Psoas muscle (tissue), 8 donors: ENCODE results near the gene MPPE1. TPM values are rescaled to one million over a fixed set of nuclear protein-coding genes. Genes with fewer than 3 reads are reported as not detected.

Experiments used
- ATAC-seq, 4 donors: fragments of 200-7000 bp; cut with Tn5 transposase; one replicate each; pipeline ENCODE4 v1.9.1; 2020; ENCODE audit warnings: moderate library complexity in 3 of 4, mild to moderate bottlenecking in 2 of 4
- DNase-seq, 2 donors: peaks; one replicate each; pipeline ENCODE4 v3.0.0-alpha.2; 2020
- H3K27ac ChIP-seq: fragments of 200-600 bp; one replicate; pipeline ENCODE4 v1.8.0; 2022
- H3K27me3 ChIP-seq, 3 donors: fragments of 200-600 bp in 1 of 3; one replicate each; pipeline versions ENCODE4 v1.6.1 to v1.8.0; 2013 to 2022; ENCODE audit warnings: low read length in 2 of 3, mild to moderate bottlenecking in 2 of 3, moderate library complexity in 1 of 3; ENCODE audit not compliant: insufficient read depth in 3 of 3
- H3K36me3 ChIP-seq, 2 donors: fragments of 200-600 bp in 1 of 2; one replicate each; pipeline versions ENCODE4 v1.6.1 to v1.8.0; 2013 to 2022; ENCODE audit warnings: low read depth in 1 of 2, mild to moderate bottlenecking in 1 of 2, moderate library complexity in 1 of 2; ENCODE audit not compliant: insufficient read depth in 1 of 2
- H3K4me1 ChIP-seq: fragments of 200-600 bp; one replicate; pipeline ENCODE4 v1.8.0; 2022
- H3K4me3 ChIP-seq: fragments of 200-600 bp; one replicate; pipeline ENCODE4 v1.8.0; 2022; ENCODE audit warnings: mild to moderate bottlenecking
- H3K9me3 ChIP-seq: fragments of 200-600 bp; one replicate; pipeline ENCODE4 v1.8.0; 2022
- CTCF ChIP-seq: fragments of 200-600 bp; IDR thresholded peaks from one replicate; pipeline ENCODE4 v1.8.0; 2022; ENCODE audit warnings: antibody characterized with exemption
- WGBS, 3 donors: extraction: QIAGEN DNeasy Blood & Tissue Kit; methylation state at CpG; one replicate each; pipeline versions ENCODE4 v1.1.6 to v1.1.7; 2013; 5-methylcytosine and 5-hydroxymethylcytosine counted together
- intact Hi-C, 2 donors: fragments of 100-400 bp; cut with DNase I; formaldehyde crosslinking; loops; one replicate each; pipeline versions ENCODE4 v1.11.0 to v1.14.2; 2022
- polyA plus RNA-seq, 3 donors: library from polyadenylated mRNA; stranded (reverse); fragments of 200-250 nt; gene quantifications; one replicate each; pipeline ENCODE4 v1.2.3, GENCODE V29; 2013
- total RNA-seq, 4 donors: library from RNA; stranded (reverse); fragmentation: NEBNext Ultra II Directional in 2 of 4; extraction: Animal tissue kit (Norgen Biotek cat#: 25700) in 2 of 4; gene quantifications; one replicate each; pipeline versions ENCODE4 v1.2.1 to v1.2.4, GENCODE V29; 2021 to 2023
- donor health status: healthy with polysubstance abuse.
- donor health status: DM: no; HTN: no; CAD: no; lungs with moderate emphysema.
- donor health status: Bipolar disorder and iron deficiency.
- donor health status: healthy.
- donor health status: DM: yes; HTN: yes; CAD: no.
- donor health status: DM: no; HTN: no; CAD: no.
- donor health status: DM: no; HTN: no; CAD: no.
- donor health status: DM: yes; HTN: yes; CAD: no.

The MPPE1 gene
- total and polyA plus RNA-seq, 7 donors = 20.2 to 44.0 (median 26.5) TPM

GRCh38 chr18:11839556-11839955, 68.6 kb downstream of the MPPE1 start:
- H3K4me3 ChIP-seq = no peak overlapping the region
- no peaks in the 10 kb centered on the region for H3K4me1 ChIP-seq
- H3K27ac ChIP-seq = no peak overlapping the region
- WGBS, 3 donors = 78 to 83% (median 80%) methylated on average over 6 of the region's 6 CpGs
- ATAC-seq = no peak
- H3K9me3 ChIP-seq = no peaks in the 10 kb centered on the region
- DNase-seq = no peak
- no peaks in the 10 kb centered on the region for H3K27me3 ChIP-seq
- H3K36me3 ChIP-seq = no peaks in the 10 kb centered on the region
- no peak for TF ChIP-seq CTCF
- intact Hi-C loops = no loop called here

GRCh38 chr18:11834772-11835171, 73.3 kb downstream of the MPPE1 start:
- H3K4me3 ChIP-seq = no peak overlapping the region
- ATAC-seq = no peak
- H3K27ac ChIP-seq = no peak overlapping the region
- TF ChIP-seq CTCF = no peak
- WGBS, 3 donors = 62 to 73% (median 66%) methylated on average over 5 of the region's 5 CpGs
- H3K9me3 ChIP-seq = no peaks in the 10 kb centered on the region
- no peaks in the 10 kb centered on the region for H3K36me3 ChIP-seq
- intact Hi-C loops = no loop called here
- H3K4me1 ChIP-seq = no peaks in the 10 kb centered on the region
- no peaks in the 10 kb centered on the region for H3K27me3 ChIP-seq
- DNase-seq = no peak

Other genes starting within 250 kb of the MPPE1 start
- gene GNAL, start 219.1 kb downstream of the MPPE1 start, total RNA-seq = 10 to 100 TPM in 2 of 4 donors, 1 to 10 TPM in 2; 2.9 to 30.8 (median 11.1) TPM
- 10 to 100 TPM in 1 of 3 donors, 1 to 10 TPM in 1, under 1 TPM in 1; 0.90 to 28.0 (median 2.5) TPM for gene GNAL, start 219.1 kb downstream of the MPPE1 start, polyA plus RNA-seq
- 100 to 1,000 TPM in 3 of 4 donors, 10 to 100 TPM in 1; 77.9 to 460 (median 292) TPM for gene CHMP1B, start 56.9 kb downstream of the MPPE1 start, total RNA-seq
- gene CHMP1B, start 56.9 kb downstream of the MPPE1 start, polyA plus RNA-seq = 100 to 1,000 TPM; 223 to 442 (median 402) TPM
- gene IMPA2, start 73.2 kb upstream of the MPPE1 start, total RNA-seq = 100 to 1,000 TPM; 126 to 342 (median 215) TPM
- 100 to 1,000 TPM in 2 of 3 donors, 10 to 100 TPM in 1; 61.4 to 321 (median 196) TPM for gene IMPA2, start 73.2 kb upstream of the MPPE1 start, polyA plus RNA-seq
- not detected for gene ANKRD62, start 185.5 kb upstream of the MPPE1 start, total RNA-seq
- not detected for gene ANKRD62, start 185.5 kb upstream of the MPPE1 start, polyA plus RNA-seq